Liver (tissue), 9 donors: ENCODE measurements around the gene ANKRD27. TPM values are rescaled to one million over a fixed set of nuclear protein-coding genes. Genes with fewer than 3 reads are reported as not detected.

Experiments
- DNase-seq: peaks from one replicate; pipeline ENCODE4 v3.0.0-alpha.2; 2017; ENCODE audit warnings: low spot score
- H3K27ac ChIP-seq, 2 donors: one replicate each; pipeline ENCODE4 v1.7.0; 2013; ENCODE audit warnings: inconsistent platforms in 2 of 2, low read length in 2 of 2, control low read depth in 1 of 2, low read depth in 1 of 2, mild to moderate bottlenecking in 1 of 2
- H3K27me3 ChIP-seq, 4 donors: one replicate each; pipeline versions ENCODE4 v1.6.1 to v1.7.0; 2013; ENCODE audit warnings: low read length in 3 of 4, inconsistent platforms in 1 of 4, mild to moderate bottlenecking in 1 of 4, moderate library complexity in 1 of 4; ENCODE audit not compliant: control insufficient read depth in 4 of 4, insufficient read depth in 4 of 4
- H3K36me3 ChIP-seq, 4 donors: one replicate each; pipeline versions ENCODE4 v1.6.1 to v1.7.0; 2013; ENCODE audit warnings: low read length in 3 of 4, mild to moderate bottlenecking in 3 of 4, low read depth in 1 of 4, moderate library complexity in 1 of 4; ENCODE audit not compliant: control insufficient read depth in 4 of 4, insufficient read depth in 3 of 4
- H3K4me1 ChIP-seq, 4 donors: one replicate each; pipeline versions ENCODE4 v1.6.1 to v1.7.0; 2013; ENCODE audit warnings: low read length in 3 of 4, mild to moderate bottlenecking in 3 of 4, moderate library complexity in 1 of 4; ENCODE audit not compliant: control insufficient read depth in 4 of 4, insufficient read depth in 4 of 4
- H3K4me3 ChIP-seq, 3 donors: one replicate each; pipeline versions ENCODE4 v1.6.1 to v1.7.0; 2013; ENCODE audit warnings: low read length in 3 of 3, control low read depth in 1 of 3, low read depth in 1 of 3, mild to moderate bottlenecking in 1 of 3
- H3K9ac ChIP-seq, 2 donors: one replicate each; pipeline ENCODE4 v1.7.0; 2013; ENCODE audit warnings: low read length in 2 of 2, mild to moderate bottlenecking in 2 of 2, moderate library complexity in 2 of 2, control low read depth in 1 of 2, low read depth in 1 of 2
- H3K9me3 ChIP-seq, 4 donors: one replicate each; pipeline versions ENCODE4 v1.6.1 to v1.7.0; 2013; ENCODE audit warnings: low read length in 3 of 4; ENCODE audit not compliant: control insufficient read depth in 4 of 4
- EGR1 ChIP-seq, 2 donors: IDR thresholded peaks; 2 replicates each; pipeline ENCODE4 v1.6.1; 2016 to 2018; ENCODE audit warnings: antibody characterized with exemption in 2 of 2, low read depth in 2 of 2
- FOXA1 ChIP-seq: IDR thresholded peaks from 2 replicates; pipeline ENCODE4 v1.6.1; 2016; ENCODE audit warnings: antibody characterized with exemption
- FOXA2 ChIP-seq: IDR thresholded peaks from 2 replicates; pipeline ENCODE4 v1.6.1; 2016; ENCODE audit warnings: antibody characterized with exemption
- GABPA ChIP-seq, 2 donors: IDR thresholded peaks in 1 of 2; conservative IDR thresholded peaks in 1 of 2; 2 replicates each; pipeline ENCODE4 v1.6.1; 2016; ENCODE audit warnings: antibody characterized with exemption in 2 of 2, mild to moderate bottlenecking in 1 of 2, moderate library complexity in 1 of 2
- HNF4A ChIP-seq, 2 donors: conservative IDR thresholded peaks; 2 replicates each; pipeline ENCODE4 v1.6.1; 2016; ENCODE audit warnings: antibody characterized with exemption in 2 of 2, mild to moderate bottlenecking in 2 of 2
- JUND ChIP-seq, 2 donors: IDR thresholded peaks; 2 replicates each; pipeline ENCODE4 v1.6.1; 2016; ENCODE audit warnings: antibody characterized with exemption in 2 of 2
- NR2F2 ChIP-seq: IDR thresholded peaks from 2 replicates; pipeline ENCODE4 v1.6.1; 2016; ENCODE audit warnings: antibody characterized with exemption
- RAD21 ChIP-seq, 2 donors: IDR thresholded peaks; 2 replicates each; pipeline ENCODE4 v1.6.1; 2016; ENCODE audit warnings: antibody characterized with exemption in 2 of 2, mild to moderate bottlenecking in 2 of 2
- RXRA ChIP-seq, 2 donors: IDR thresholded peaks; 2 replicates each; pipeline ENCODE4 v1.6.1; 2017 to 2018; ENCODE audit warnings: antibody characterized with exemption in 2 of 2, mild to moderate bottlenecking in 1 of 2
- SP1 ChIP-seq: IDR thresholded peaks from 2 replicates; pipeline ENCODE4 v1.6.1; 2018; ENCODE audit warnings: antibody characterized with exemption, mild to moderate bottlenecking
- TAF1 ChIP-seq: conservative IDR thresholded peaks from 2 replicates; pipeline ENCODE4 v1.6.1; 2016; ENCODE audit warnings: antibody characterized with exemption, mild to moderate bottlenecking
- YY1 ChIP-seq: IDR thresholded peaks from 2 replicates; pipeline ENCODE4 v1.6.1; 2016; ENCODE audit warnings: antibody characterized with exemption, mild to moderate bottlenecking
- WGBS: extraction: QIAGEN DNeasy Blood & Tissue Kit; methylation state at CpG from one replicate; pipeline ENCODE4 v1.1.7; 2013; 5-methylcytosine and 5-hydroxymethylcytosine counted together
- polyA plus RNA-seq, 2 donors: library from polyadenylated mRNA; stranded (reverse) in 1 of 2; unstranded in 1 of 2; fragments of 200-250 nt in 1 of 2; fragments of >200 nt in 1 of 2; fragmentation: Nextera tagmentation in 1 of 2; extraction: Ambion mirVana in 1 of 2; gene quantifications; one replicate each; pipeline versions ENCODE4 v1.2.1 to v1.2.3, GENCODE V29; 2013 to 2015
- total RNA-seq, 2 donors: library from RNA; depleted of rRNA; stranded (reverse); fragments of >200 nt; gene quantifications; one replicate each; pipeline ENCODE4 v1.2.3, GENCODE V29; 2014
- TF ChIP-seq, protein P1 (sequence below): IDR thresholded peaks from 2 replicates; pipeline ENCODE4 v1.6.1; 2016; ENCODE audit warnings: antibody characterized with exemption
- TF ChIP-seq, protein P2 (sequence below): IDR thresholded peaks from 2 replicates; pipeline ENCODE4 v1.6.1; 2016; ENCODE audit warnings: antibody characterized with exemption, mild to moderate bottlenecking
- TF ChIP-seq, protein P3 (sequence below): IDR thresholded peaks from 2 replicates; pipeline ENCODE4 v1.6.1; 2016; ENCODE audit warnings: antibody characterized with exemption
- TF ChIP-seq, protein P4 (sequence below): IDR thresholded peaks from 2 replicates; pipeline ENCODE4 v1.6.1; 2016; ENCODE audit warnings: antibody characterized with exemption
- TF ChIP-seq, protein P5 (sequence below): fragments of 150-350 bp; IDR thresholded peaks from 2 replicates; pipeline ENCODE4 v1.5.1; 2017; ENCODE audit warnings: improper control_type of control experiment, low read depth, low read length; ENCODE audit not compliant: missing input control
- donor health status: healthy.
- donor health status: healthy.
- donor health status: healthy.
- donor health status: healthy.
- donor health status: healthy.

ANKRD27 gene
- total and polyA plus RNA-seq, 4 donors: 3.4 to 14.2 (median 7.8) TPM

DNA sequence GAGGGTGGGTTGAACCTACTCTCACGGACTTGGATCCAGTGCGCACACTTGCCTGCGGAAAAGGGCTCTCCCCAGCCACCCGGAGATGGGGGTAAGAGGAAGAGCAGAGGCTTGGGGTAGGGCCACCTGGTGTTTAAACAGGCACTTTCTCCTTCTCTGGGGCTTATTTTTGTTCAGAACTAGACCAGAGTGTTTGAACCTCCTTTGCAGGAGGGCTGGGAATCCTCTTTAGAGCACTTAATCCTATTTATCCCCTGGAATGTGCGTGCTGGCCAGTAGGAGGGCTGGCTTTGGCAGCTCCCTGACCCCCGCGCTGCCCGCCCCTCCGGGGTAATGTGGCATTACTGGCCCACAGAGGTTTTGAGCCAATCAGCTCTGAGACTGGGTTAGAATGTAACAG, 2.7 kb upstream of the ANKRD27 start:
- Histone ChIP-seq H3K36me3 (no peaks in the 10 kb centered on the region), H3K9me3 (no peaks in the 10 kb centered on the region), H3K4me3 (no peak overlapping the region), H3K27me3 (peaks cover 0 to 3% (median 0%) of the 10 kb centered on the region in 4 donors), H3K9ac (no peak overlapping the region), H3K27ac (no peak overlapping the region), H3K4me1 (peaks cover 6 to 35% (median 16%) of the 10 kb centered on the region in 4 donors)
- DNase-seq: no peak
- no peak for TF ChIP-seq GABPA (IDR thresholded peaks at IDR 0.05 in 1 of 2, conservative IDR thresholded peaks at IDR 0.05 in 1 of 2)
- TF ChIP-seq FOXA1: no peak
- no peak for TF ChIP-seq NR2F2
- TF ChIP-seq JUND (IDR thresholded peaks at IDR 0.05): no peak
- TF ChIP-seq RXRA (IDR thresholded peaks at IDR 0.05): no peak
- TF ChIP-seq TAF1: no peak
- TF ChIP-seq RAD21 (IDR thresholded peaks at IDR 0.05): no peak
- no peak for TF ChIP-seq HNF4A (conservative IDR thresholded peaks at IDR 0.05)
- TF ChIP-seq, protein P1, sequence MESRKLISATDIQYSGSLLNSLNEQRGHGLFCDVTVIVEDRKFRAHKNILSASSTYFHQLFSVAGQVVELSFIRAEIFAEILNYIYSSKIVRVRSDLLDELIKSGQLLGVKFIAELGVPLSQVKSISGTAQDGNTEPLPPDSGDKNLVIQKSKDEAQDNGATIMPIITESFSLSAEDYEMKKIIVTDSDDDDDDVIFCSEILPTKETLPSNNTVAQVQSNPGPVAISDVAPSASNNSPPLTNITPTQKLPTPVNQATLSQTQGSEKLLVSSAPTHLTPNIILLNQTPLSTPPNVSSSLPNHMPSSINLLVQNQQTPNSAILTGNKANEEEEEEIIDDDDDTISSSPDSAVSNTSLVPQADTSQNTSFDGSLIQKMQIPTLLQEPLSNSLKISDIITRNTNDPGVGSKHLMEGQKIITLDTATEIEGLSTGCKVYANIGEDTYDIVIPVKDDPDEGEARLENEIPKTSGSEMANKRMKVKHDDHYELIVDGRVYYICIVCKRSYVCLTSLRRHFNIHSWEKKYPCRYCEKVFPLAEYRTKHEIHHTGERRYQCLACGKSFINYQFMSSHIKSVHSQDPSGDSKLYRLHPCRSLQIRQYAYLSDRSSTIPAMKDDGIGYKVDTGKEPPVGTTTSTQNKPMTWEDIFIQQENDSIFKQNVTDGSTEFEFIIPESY: no peak
- TF ChIP-seq, protein P2, sequence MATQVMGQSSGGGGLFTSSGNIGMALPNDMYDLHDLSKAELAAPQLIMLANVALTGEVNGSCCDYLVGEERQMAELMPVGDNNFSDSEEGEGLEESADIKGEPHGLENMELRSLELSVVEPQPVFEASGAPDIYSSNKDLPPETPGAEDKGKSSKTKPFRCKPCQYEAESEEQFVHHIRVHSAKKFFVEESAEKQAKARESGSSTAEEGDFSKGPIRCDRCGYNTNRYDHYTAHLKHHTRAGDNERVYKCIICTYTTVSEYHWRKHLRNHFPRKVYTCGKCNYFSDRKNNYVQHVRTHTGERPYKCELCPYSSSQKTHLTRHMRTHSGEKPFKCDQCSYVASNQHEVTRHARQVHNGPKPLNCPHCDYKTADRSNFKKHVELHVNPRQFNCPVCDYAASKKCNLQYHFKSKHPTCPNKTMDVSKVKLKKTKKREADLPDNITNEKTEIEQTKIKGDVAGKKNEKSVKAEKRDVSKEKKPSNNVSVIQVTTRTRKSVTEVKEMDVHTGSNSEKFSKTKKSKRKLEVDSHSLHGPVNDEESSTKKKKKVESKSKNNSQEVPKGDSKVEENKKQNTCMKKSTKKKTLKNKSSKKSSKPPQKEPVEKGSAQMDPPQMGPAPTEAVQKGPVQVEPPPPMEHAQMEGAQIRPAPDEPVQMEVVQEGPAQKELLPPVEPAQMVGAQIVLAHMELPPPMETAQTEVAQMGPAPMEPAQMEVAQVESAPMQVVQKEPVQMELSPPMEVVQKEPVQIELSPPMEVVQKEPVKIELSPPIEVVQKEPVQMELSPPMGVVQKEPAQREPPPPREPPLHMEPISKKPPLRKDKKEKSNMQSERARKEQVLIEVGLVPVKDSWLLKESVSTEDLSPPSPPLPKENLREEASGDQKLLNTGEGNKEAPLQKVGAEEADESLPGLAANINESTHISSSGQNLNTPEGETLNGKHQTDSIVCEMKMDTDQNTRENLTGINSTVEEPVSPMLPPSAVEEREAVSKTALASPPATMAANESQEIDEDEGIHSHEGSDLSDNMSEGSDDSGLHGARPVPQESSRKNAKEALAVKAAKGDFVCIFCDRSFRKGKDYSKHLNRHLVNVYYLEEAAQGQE: no peak
- TF ChIP-seq, protein P3, sequence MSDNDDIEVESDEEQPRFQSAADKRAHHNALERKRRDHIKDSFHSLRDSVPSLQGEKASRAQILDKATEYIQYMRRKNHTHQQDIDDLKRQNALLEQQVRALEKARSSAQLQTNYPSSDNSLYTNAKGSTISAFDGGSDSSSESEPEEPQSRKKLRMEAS: no peak
- TF ChIP-seq SP1: no peak
- TF ChIP-seq, protein P4, sequence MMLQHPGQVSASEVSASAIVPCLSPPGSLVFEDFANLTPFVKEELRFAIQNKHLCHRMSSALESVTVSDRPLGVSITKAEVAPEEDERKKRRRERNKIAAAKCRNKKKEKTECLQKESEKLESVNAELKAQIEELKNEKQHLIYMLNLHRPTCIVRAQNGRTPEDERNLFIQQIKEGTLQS: no peak
- no peak for TF ChIP-seq FOXA2
- no peak for TF ChIP-seq YY1
- no peak for TF ChIP-seq EGR1 (IDR thresholded peaks at IDR 0.05; ENCODE audit: low read depth in 2 of 2)
- TF ChIP-seq, protein P5, sequence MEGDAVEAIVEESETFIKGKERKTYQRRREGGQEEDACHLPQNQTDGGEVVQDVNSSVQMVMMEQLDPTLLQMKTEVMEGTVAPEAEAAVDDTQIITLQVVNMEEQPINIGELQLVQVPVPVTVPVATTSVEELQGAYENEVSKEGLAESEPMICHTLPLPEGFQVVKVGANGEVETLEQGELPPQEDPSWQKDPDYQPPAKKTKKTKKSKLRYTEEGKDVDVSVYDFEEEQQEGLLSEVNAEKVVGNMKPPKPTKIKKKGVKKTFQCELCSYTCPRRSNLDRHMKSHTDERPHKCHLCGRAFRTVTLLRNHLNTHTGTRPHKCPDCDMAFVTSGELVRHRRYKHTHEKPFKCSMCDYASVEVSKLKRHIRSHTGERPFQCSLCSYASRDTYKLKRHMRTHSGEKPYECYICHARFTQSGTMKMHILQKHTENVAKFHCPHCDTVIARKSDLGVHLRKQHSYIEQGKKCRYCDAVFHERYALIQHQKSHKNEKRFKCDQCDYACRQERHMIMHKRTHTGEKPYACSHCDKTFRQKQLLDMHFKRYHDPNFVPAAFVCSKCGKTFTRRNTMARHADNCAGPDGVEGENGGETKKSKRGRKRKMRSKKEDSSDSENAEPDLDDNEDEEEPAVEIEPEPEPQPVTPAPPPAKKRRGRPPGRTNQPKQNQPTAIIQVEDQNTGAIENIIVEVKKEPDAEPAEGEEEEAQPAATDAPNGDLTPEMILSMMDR: no peak
- 50% methylated on average over 9 of the region's 9 CpGs for WGBS
